ENCODE results near the gene IL13. TPM values are rescaled to one million over a fixed set of nuclear protein-coding genes. Genes with fewer than 3 reads are reported as not detected.
A peak's percentile ranks its signal among the peaks of the same experiment; 100 is the strongest.
"Not testable (repeated sequence)": the region's sequence is repeated elsewhere in the genome, so short reads cannot be mapped to it uniquely, and the experiment has no call there.

IL13 gene
- under 1 TPM; 0.24 to 0.49 TPM for total RNA-seq

- CTCF ChIA-PET: interaction anchor here (1.2 kb wide), 1 partner anchor 160 kb away, joined by 4 read pairs; no protein-coding TSS in a partner anchor
- H3K9me3 Mint-ChIP-seq: no peaks in the 10 kb centered on the region
- H3K27ac Mint-ChIP-seq: no peak within 1 kb of the TSS
- intact Hi-C loops (cut with micrococcal nuclease): no loop called here
- H3K27me3 Mint-ChIP-seq (ENCODE audit: low read depth): peaks cover 30% of the 10 kb centered on the region
- DNase-seq: no peak
- no peak within 1 kb of the TSS for H3K4me3 Mint-ChIP-seq
- H3K4me1 Mint-ChIP-seq (ENCODE audit: low read depth): peaks cover 7% of the 10 kb centered on the region
- no peaks in the 10 kb centered on the region for H3K36me3 Mint-ChIP-seq (ENCODE audit: low read depth)
Measured at GRCh38 chr5:132657676-132658380, at the start of gene IL13. Gene IL13, plus strand, starts transcription at chr5:132658173. Its CDS starts 14 bp downstream, at chr5:132658187.

GRCh38 chr5:132611965-132612364 is 46.0 kb upstream of the IL13 start:
- Mint-ChIP-seq H3K9me3 (no peaks in the 10 kb centered on the region), H3K36me3 (ENCODE audit: low read depth) (peaks cover 28% of the 10 kb centered on the region), H3K4me1 (ENCODE audit: low read depth) (no peaks in the 10 kb centered on the region), H3K4me3 (no peak overlapping the region), H3K27me3 (ENCODE audit: low read depth) (no peaks in the 10 kb centered on the region), H3K27ac (no peak overlapping the region)
- CTCF ChIA-PET: interaction anchor here (0.6 kb wide), 1 partner anchor 287 kb away, joined by 3 read pairs; no protein-coding TSS in a partner anchor
- DNase-seq: no peak
- intact Hi-C loops (cut with micrococcal nuclease): no loop called here

DNA sequence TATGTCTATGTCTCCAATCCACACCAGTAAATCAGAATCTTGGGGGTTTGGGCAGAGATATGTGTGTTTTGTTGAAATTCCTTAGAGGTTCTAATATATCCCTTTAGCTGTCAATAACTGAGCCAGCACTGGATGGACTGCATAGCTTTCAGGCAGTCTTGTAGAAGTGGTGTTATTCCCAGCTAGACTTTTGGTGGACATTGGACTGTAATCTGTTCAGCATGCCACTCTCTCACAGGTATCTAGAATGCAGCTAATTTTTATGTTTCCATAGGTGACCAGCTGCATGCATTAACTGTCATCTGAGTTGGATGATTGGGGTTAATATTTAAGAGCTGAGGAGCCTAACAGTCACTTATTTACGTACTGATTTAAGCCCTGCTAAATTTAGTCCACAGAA is 45.1 kb upstream of the IL13 start:
- DNase-seq: no peak
- Mint-ChIP-seq H3K27me3 (ENCODE audit: low read depth) (no peaks in the 10 kb centered on the region), H3K36me3 (ENCODE audit: low read depth) (peaks cover 31% of the 10 kb centered on the region), H3K9me3 (no peaks in the 10 kb centered on the region), H3K27ac (no peak overlapping the region), H3K4me1 (ENCODE audit: low read depth) (no peaks in the 10 kb centered on the region), H3K4me3 (no peak overlapping the region)
- CTCF ChIA-PET: interaction anchor here (0.9 kb wide), 1 partner anchor 134 kb away, joined by 3 read pairs; no protein-coding TSS in a partner anchor
- intact Hi-C loops (cut with micrococcal nuclease): no loop called here

DNA sequence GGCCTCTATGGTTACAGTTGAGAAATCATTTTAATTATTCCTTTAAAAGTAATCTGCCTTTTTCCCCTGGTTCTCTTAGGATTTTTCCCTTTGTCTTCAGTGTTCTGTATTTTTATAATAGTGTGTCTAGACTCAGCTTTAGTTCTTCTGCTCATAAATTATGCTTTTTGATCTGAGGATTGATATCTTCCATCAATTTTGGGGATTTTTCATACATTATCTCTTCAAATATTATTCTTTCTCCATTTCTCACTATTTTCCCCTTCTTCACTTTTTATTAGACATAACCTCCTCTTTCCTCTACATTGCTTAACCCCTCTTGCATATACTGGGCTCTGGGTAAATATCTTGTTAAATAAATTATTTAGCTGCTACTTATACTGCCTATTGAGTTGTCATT is 36.3 kb upstream of the IL13 start:
- intact Hi-C loops (cut with micrococcal nuclease): loop anchor here (5.0 kb wide), 1 partner anchor 94 kb away; no protein-coding TSS in a partner anchor
- CTCF ChIA-PET: interaction anchor here (0.6 kb wide), 1 partner anchor 161 kb away, joined by 3 read pairs; no protein-coding TSS in a partner anchor
- peaks cover 12% of the 10 kb centered on the region for H3K4me1 Mint-ChIP-seq (ENCODE audit: low read depth)
- DNase-seq: no peak
- no peak overlapping the region for H3K27ac Mint-ChIP-seq
- no peaks in the 10 kb centered on the region for H3K27me3 Mint-ChIP-seq (ENCODE audit: low read depth)
- no peaks in the 10 kb centered on the region for H3K9me3 Mint-ChIP-seq
- H3K36me3 Mint-ChIP-seq (ENCODE audit: low read depth): peaks cover 43% of the 10 kb centered on the region
- no peak overlapping the region for H3K4me3 Mint-ChIP-seq

DNA sequence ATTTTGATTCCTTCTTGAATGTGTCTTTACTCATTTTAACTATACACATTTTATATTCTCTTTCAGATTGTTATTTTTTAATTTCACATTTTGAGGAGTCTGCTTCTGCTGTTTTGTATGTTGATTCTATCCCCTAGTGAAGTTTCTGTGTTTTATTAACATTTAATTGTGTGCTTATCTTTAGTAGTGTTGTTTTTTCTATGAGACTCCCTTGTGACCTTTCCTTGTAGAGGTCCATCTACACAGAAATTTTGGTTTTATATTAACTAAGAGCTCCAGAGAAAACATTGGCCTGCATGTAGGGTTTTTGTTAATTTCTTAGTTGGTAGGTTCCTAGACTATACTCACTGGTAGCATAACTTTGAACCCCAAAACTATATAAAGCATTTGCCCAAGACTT is 35.4 kb upstream of the IL13 start:
- H3K4me1 Mint-ChIP-seq (ENCODE audit: low read depth): peaks cover 12% of the 10 kb centered on the region
- H3K9me3 Mint-ChIP-seq: no peaks in the 10 kb centered on the region
- no peak overlapping the region for H3K27ac Mint-ChIP-seq
- H3K4me3 Mint-ChIP-seq: no peak overlapping the region
- H3K36me3 Mint-ChIP-seq (ENCODE audit: low read depth): peaks cover 46% of the 10 kb centered on the region
- DNase-seq: no peak
- no peaks in the 10 kb centered on the region for H3K27me3 Mint-ChIP-seq (ENCODE audit: low read depth)
- CTCF ChIA-PET: no interaction called here
- intact Hi-C loops (cut with micrococcal nuclease): loop anchor here (1.0 to 5.0 kb wide), 5 partner anchors 13 to 164 kb away; no protein-coding TSS in a partner anchor

DNA sequence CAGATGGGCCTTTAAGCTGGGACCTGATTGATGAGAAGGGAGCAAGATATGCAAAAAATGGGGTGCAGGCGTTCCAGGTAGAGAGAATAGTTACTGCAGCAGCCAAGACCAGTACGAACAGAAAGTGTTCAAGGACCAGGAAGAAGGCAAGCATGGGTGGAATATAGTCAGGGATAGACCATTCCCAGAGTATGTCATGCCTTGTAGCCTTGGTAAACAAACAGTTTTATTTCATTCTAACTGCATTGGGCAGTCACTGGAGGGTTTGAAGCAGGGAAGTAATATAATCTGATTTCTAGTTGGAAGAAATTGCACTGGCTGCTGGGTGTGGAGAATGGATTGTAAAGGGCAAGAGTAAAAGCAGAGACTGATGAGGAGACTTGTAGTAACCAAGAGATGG is 30.5 kb upstream of the IL13 start:
- Mint-ChIP-seq H3K4me3 (no peak overlapping the region), H3K27me3 (ENCODE audit: low read depth) (no peaks in the 10 kb centered on the region), H3K9me3 (no peaks in the 10 kb centered on the region), H3K27ac (no peak overlapping the region), H3K36me3 (ENCODE audit: low read depth) (peaks cover 34% of the 10 kb centered on the region), H3K4me1 (ENCODE audit: low read depth) (peaks cover 12% of the 10 kb centered on the region)
- no peak for DNase-seq
- intact Hi-C loops (cut with micrococcal nuclease): no loop called here
- CTCF ChIA-PET: no interaction called here

- DNase-seq: no peak
- Mint-ChIP-seq H3K36me3 (ENCODE audit: low read depth) (peaks cover 30% of the 10 kb centered on the region), H3K27me3 (ENCODE audit: low read depth) (no peaks in the 10 kb centered on the region), H3K27ac (no peak overlapping the region), H3K4me3 (no peak overlapping the region), H3K4me1 (ENCODE audit: low read depth) (no peaks in the 10 kb centered on the region), H3K9me3 (no peaks in the 10 kb centered on the region)
- intact Hi-C loops (cut with micrococcal nuclease): no loop called here
- CTCF ChIA-PET: no interaction called here
Measured at GRCh38 chr5:132628814-132629213, 29.2 kb upstream of the IL13 start.

DNA sequence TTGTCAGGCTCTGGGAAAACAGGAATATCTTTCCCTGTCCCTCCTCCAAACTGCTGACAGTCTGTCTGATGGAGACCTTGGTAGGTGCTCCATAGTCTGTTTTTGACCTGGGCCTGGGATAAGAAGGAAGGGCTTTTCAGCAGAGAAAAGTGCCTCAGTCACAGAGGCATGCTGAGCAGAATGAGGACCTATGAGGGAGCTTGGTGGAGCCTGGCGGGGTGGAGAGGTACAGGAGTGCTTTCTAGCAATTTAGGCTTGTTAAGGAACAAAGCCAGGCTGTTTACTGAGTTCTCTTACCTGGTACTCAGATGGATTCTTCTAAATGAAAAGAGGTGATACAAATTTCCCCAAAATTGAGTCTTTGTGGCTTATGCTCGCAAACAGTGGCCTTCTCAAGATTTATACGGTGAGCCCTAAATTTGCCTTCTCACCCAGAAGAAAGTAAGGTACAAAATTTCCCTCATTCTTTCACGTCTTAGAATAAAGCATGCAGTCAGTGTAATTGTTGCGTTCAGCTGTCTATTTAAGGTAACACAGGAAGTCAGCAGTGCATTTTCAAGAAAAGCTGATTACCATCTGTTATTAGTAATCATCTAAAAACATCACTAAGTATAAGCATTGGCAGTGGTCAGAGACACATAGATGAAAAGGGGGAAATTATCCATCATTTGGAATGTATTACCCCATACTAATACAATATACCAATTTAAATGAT is 28.6 kb upstream of the IL13 start:
- no peak overlapping the region for H3K27ac Mint-ChIP-seq
- intact Hi-C loops (cut with micrococcal nuclease): no loop called here
- CTCF ChIA-PET: interaction anchor here (0.6 to 1.6 kb wide), 2 partner anchors 117 to 450 kb away, joined by 3 to 4 read pairs; partner anchors contain the start of gene CCNI2
- no peak overlapping the region for H3K4me3 Mint-ChIP-seq
- DNase-seq: no peak
- H3K4me1 Mint-ChIP-seq (ENCODE audit: low read depth): no peaks in the 10 kb centered on the region
- no peaks in the 10 kb centered on the region for H3K27me3 Mint-ChIP-seq (ENCODE audit: low read depth)
- H3K9me3 Mint-ChIP-seq: no peaks in the 10 kb centered on the region
- peaks cover 30% of the 10 kb centered on the region for H3K36me3 Mint-ChIP-seq (ENCODE audit: low read depth)

- CTCF ChIA-PET: interaction anchor here (0.6 to 1.0 kb wide), 5 partner anchors 8 to 212 kb away, joined by 3 to 4 read pairs (median 3); no protein-coding TSS in a partner anchor
- Mint-ChIP-seq H3K36me3 (ENCODE audit: low read depth) (peaks cover 31% of the 10 kb centered on the region), H3K4me1 (ENCODE audit: low read depth) (peaks cover 18% of the 10 kb centered on the region)
- not testable (repeated sequence) for H3K27me3 Mint-ChIP-seq (ENCODE audit: low read depth); H3K27ac Mint-ChIP-seq; H3K4me3 Mint-ChIP-seq; DNase-seq; H3K9me3 Mint-ChIP-seq
- intact Hi-C loops (cut with micrococcal nuclease): loop anchor here (10.0 kb wide), 1 partner anchor 229 kb away; no protein-coding TSS in a partner anchor
Measured at GRCh38 chr5:132633587-132633986, 24.4 kb upstream of the IL13 start.

- Mint-ChIP-seq H3K36me3 (ENCODE audit: low read depth) (peaks cover 39% of the 10 kb centered on the region), H3K27me3 (ENCODE audit: low read depth) (no peaks in the 10 kb centered on the region), H3K4me3 (no peak overlapping the region), H3K27ac (peak overlapping the region; percentile 53), H3K9me3 (no peaks in the 10 kb centered on the region), H3K4me1 (ENCODE audit: low read depth) (peaks cover 29% of the 10 kb centered on the region)
- intact Hi-C loops (cut with micrococcal nuclease): loop anchor here (1.0 to 10.0 kb wide), 5 partner anchors 13 to 231 kb away; partner anchors contain the start of gene KIF3A
- CTCF ChIA-PET: no interaction called here
- no peak for DNase-seq
Measured at GRCh38 chr5:132635873-132636272, 22.1 kb upstream of the IL13 start.

DNA sequence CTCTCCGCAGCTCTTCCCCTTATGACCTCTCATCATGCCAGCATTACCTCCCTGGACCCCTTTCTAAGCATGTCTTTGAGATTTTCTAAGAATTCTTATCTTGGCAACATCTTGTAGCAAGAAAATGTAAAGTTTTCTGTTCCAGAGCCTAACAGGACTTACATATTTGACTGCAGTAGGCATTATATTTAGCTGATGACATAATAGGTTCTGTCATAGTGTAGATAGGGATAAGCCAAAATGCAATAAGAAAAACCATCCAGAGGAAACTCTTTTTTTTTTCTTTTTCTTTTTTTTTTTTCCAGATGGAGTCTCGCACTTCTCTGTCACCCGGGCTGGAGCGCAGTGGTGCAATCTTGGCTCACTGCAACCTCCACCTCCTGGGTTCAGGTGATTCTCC is 20.7 kb upstream of the IL13 start:
- no peaks in the 10 kb centered on the region for H3K27me3 Mint-ChIP-seq (ENCODE audit: low read depth)
- CTCF ChIA-PET: interaction anchor here (2.4 kb wide), 1 partner anchor 111 kb away, joined by 10 read pairs; no protein-coding TSS in a partner anchor
- H3K4me3 Mint-ChIP-seq: no peak overlapping the region
- no peak for DNase-seq
- peaks cover 43% of the 10 kb centered on the region for H3K4me1 Mint-ChIP-seq (ENCODE audit: low read depth)
- H3K9me3 Mint-ChIP-seq: no peaks in the 10 kb centered on the region
- H3K36me3 Mint-ChIP-seq (ENCODE audit: low read depth): peaks cover 41% of the 10 kb centered on the region
- H3K27ac Mint-ChIP-seq: no peak overlapping the region
- intact Hi-C loops (cut with micrococcal nuclease): loop anchor here (10.0 kb wide), 1 partner anchor 232 kb away; no protein-coding TSS in a partner anchor

- peaks cover 43% of the 10 kb centered on the region for H3K4me1 Mint-ChIP-seq (ENCODE audit: low read depth)
- no peak for DNase-seq
- H3K27me3 Mint-ChIP-seq (ENCODE audit: low read depth): no peaks in the 10 kb centered on the region
- no peak overlapping the region for H3K27ac Mint-ChIP-seq
- H3K9me3 Mint-ChIP-seq: no peaks in the 10 kb centered on the region
- no peak overlapping the region for H3K4me3 Mint-ChIP-seq
- CTCF ChIA-PET: interaction anchor here (0.6 to 2.4 kb wide), 3 partner anchors 98 to 180 kb away, joined by 3 to 10 read pairs (median 4); no protein-coding TSS in a partner anchor
- H3K36me3 Mint-ChIP-seq (ENCODE audit: low read depth): peaks cover 47% of the 10 kb centered on the region
- intact Hi-C loops (cut with micrococcal nuclease): loop anchor here (5.0 to 10.0 kb wide), 2 partner anchors 235 to 542 kb away; no protein-coding TSS in a partner anchor
Measured at GRCh38 chr5:132639706-132640130, 18.3 kb upstream of the IL13 start.
